ENCODE measurements around the gene PRKAG2. TPM values are rescaled to one million over a fixed set of nuclear protein-coding genes. Genes with fewer than 3 reads are reported as not detected.
A peak's percentile ranks its signal among the peaks of the same experiment; 100 is the strongest.

The PRKAG2 gene
- polyA plus RNA-seq, 3 donors: 29.2 to 59.8 (median 30.9) TPM

DNA sequence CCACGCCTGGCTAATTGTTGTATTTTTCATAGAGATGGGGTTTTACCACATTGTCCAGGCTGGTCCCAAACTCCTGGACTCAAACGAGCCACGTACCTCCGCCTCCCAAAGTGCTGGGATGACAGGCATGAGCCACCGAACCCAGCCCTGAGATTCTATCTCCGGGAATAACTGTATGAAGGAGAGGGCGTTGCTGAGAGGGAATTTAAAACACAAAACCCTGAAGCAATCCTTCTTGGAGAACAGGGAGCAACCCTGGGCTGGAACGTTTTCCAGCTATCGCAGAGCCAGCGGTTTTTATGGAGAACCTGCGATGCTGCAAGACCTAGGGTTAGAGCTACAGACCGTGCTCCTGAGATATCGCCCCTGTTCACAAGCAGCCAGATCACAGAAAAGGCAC lies 144.6 kb downstream of the PRKAG2 start:
- Mint-ChIP-seq H3K27me3 (ENCODE audit: low read depth in 3 of 3) (peaks cover 0 to 3% (median 0%) of the 10 kb centered on the region in 3 donors), H3K9me3 (no peaks in the 10 kb centered on the region), H3K4me3 (no peak overlapping the region), H3K27ac (peak overlapping the region in 2 of 7 donors; percentile 50 to 56), H3K4me1 (peaks cover 18% of the 10 kb centered on the region), H3K36me3 (peaks cover 22 to 33% of the 10 kb centered on the region in 2 donors)
- Histone ChIP-seq H4K20me1 (ENCODE audit: insufficient read depth, low read length) (peaks cover 99% of the 10 kb centered on the region), H3K79me2 (ENCODE audit: insufficient read depth, low read length) (peaks cover 5% of the 10 kb centered on the region), H3K36me3 (replicated peaks in 1 of 2; ENCODE audit: control insufficient read depth in 1 of 2, insufficient read depth in 2 of 2, low read length in 2 of 2) (peaks cover 7 to 18% of the 10 kb centered on the region in 2 donors), H3K9me3 (replicated peaks in 1 of 2; ENCODE audit: control insufficient read depth in 1 of 2, insufficient read depth in 1 of 2, low read length in 2 of 2) (no peaks in the 10 kb centered on the region), H3K9ac (ENCODE audit: insufficient read depth, low read length, poor library complexity, severe bottlenecking) (no peak overlapping the region), H3K27ac (ENCODE audit: low read depth in 1 of 2, low read length in 2 of 2) (no peak overlapping the region), H3K4me3 (replicated peaks in 1 of 3; ENCODE audit: low read depth in 2 of 3, low read length in 3 of 3) (no peak overlapping the region), H2AFZ (ENCODE audit: insufficient read depth, low read depth, low read length, poor library complexity, severe bottlenecking) (no peak overlapping the region), H3K4me2 (replicated peaks; ENCODE audit: extremely low read depth, low read length, poor library complexity, severe bottlenecking) (no peak overlapping the region), H3K4me1 (ENCODE audit: control insufficient read depth in 1 of 2, insufficient read depth in 2 of 2, low read length in 2 of 2) (peaks cover 9 to 14% of the 10 kb centered on the region in 2 donors), H3K27me3 (ENCODE audit: control insufficient read depth in 2 of 2, insufficient read depth in 2 of 2, low read length in 2 of 2) (no peaks in the 10 kb centered on the region)
- 97% methylated on average over 13 of the region's 13 CpGs for WGBS (ENCODE audit: insufficient coverage)
- DNase-seq: no peak
- intact Hi-C loops (cut with micrococcal nuclease): no loop called here
- no peak for TF ChIP-seq CTCF (IDR thresholded peaks at IDR 0.05)

- H3K4me1 ChIP-seq (ENCODE audit: control insufficient read depth in 1 of 2, insufficient read depth in 2 of 2, low read length in 2 of 2): peaks cover 15 to 19% of the 10 kb centered on the region in 2 donors
- peaks cover 26 to 36% of the 10 kb centered on the region in 2 donors for H3K36me3 Mint-ChIP-seq
- 89% methylated on average over 6 of the region's 8 CpGs for WGBS (ENCODE audit: insufficient coverage)
- H3K27me3 Mint-ChIP-seq (ENCODE audit: low read depth in 3 of 3): peaks cover 0 to 5% (median 2%) of the 10 kb centered on the region in 3 donors
- no peak overlapping the region for H2AFZ ChIP-seq (ENCODE audit: insufficient read depth, low read depth, low read length, poor library complexity, severe bottlenecking)
- H3K9me3 ChIP-seq (replicated peaks in 1 of 2; ENCODE audit: control insufficient read depth in 1 of 2, insufficient read depth in 1 of 2, low read length in 2 of 2): no peaks in the 10 kb centered on the region
- no peak overlapping the region for H3K4me3 ChIP-seq (replicated peaks in 1 of 3; ENCODE audit: low read depth in 2 of 3, low read length in 3 of 3)
- H3K4me3 Mint-ChIP-seq: no peak overlapping the region
- no peaks in the 10 kb centered on the region for H3K9me3 Mint-ChIP-seq
- no peaks in the 10 kb centered on the region for H3K27me3 ChIP-seq (ENCODE audit: control insufficient read depth in 2 of 2, insufficient read depth in 2 of 2, low read length in 2 of 2)
- intact Hi-C loops (cut with micrococcal nuclease): no loop called here
- H4K20me1 ChIP-seq (ENCODE audit: insufficient read depth, low read length): peaks cover 99% of the 10 kb centered on the region
- TF ChIP-seq CTCF (IDR thresholded peaks at IDR 0.05): no peak
- no peak overlapping the region for H3K27ac ChIP-seq (ENCODE audit: low read depth in 1 of 2, low read length in 2 of 2)
- peak overlapping the region in 5 of 7 donors; percentile 3 to 69 (median 40) for H3K27ac Mint-ChIP-seq
- peaks cover 14% of the 10 kb centered on the region for H3K79me2 ChIP-seq (ENCODE audit: insufficient read depth, low read length)
- peaks cover 24% of the 10 kb centered on the region for H3K4me1 Mint-ChIP-seq
- H3K36me3 ChIP-seq (replicated peaks in 1 of 2; ENCODE audit: control insufficient read depth in 1 of 2, insufficient read depth in 2 of 2, low read length in 2 of 2): peaks cover 10 to 21% of the 10 kb centered on the region in 2 donors
- DNase-seq: no peak
- no peak overlapping the region for H3K4me2 ChIP-seq (replicated peaks; ENCODE audit: extremely low read depth, low read length, poor library complexity, severe bottlenecking)
- H3K9ac ChIP-seq (ENCODE audit: insufficient read depth, low read length, poor library complexity, severe bottlenecking): no peak overlapping the region
Observed at GRCh38 chr7:151731022-151731441, 145.9 kb downstream of the PRKAG2 start.
